Smooth muscle cell of the brain vasculature (primary cell): ENCODE measurements around the gene KIAA1958.
"Not testable (repeated sequence)": the region's sequence is repeated elsewhere in the genome, so short reads cannot be mapped to it uniquely, and the experiment has no call there.

Experiments used
- DNase-seq: peaks from one replicate; pipeline ENCODE4 v3.0.0-alpha.2; 2012; ENCODE audit warnings: low read depth, low spot score

The KIAA1958 gene

GRCh38 chr9:112489039-112489546 is 2.5 kb downstream of the KIAA1958 start:
- no peak for DNase-seq

GRCh38 chr9:112489876-112490666 is 3.4 kb downstream of the KIAA1958 start:
- no peak for DNase-seq

- DNase-seq = no peak
Measured at GRCh38 chr9:112493393-112494137, 6.9 kb downstream of the KIAA1958 start.

GRCh38 chr9:112494153-112494552 is 7.5 kb downstream of the KIAA1958 start:
- no peak for DNase-seq

- no peak for DNase-seq
Measured at GRCh38 chr9:112495614-112496013, 9.0 kb downstream of the KIAA1958 start.

- DNase-seq = no peak
Measured at GRCh38 chr9:112496074-112496722, 9.6 kb downstream of the KIAA1958 start.

- no peak for DNase-seq
Measured at GRCh38 chr9:112500842-112501241, 14.2 kb downstream of the KIAA1958 start.

GRCh38 chr9:112501287-112501686 is 14.7 kb downstream of the KIAA1958 start:
- DNase-seq = no peak

GRCh38 chr9:112502175-112502946 is 15.7 kb downstream of the KIAA1958 start:
- DNase-seq = no peak

GRCh38 chr9:112503170-112503569 is 16.5 kb downstream of the KIAA1958 start:
- no peak for DNase-seq

- DNase-seq = no peak
Measured at GRCh38 chr9:112505086-112505485, 18.5 kb downstream of the KIAA1958 start.

- no peak for DNase-seq
Measured at GRCh38 chr9:112505607-112506006, 19.0 kb downstream of the KIAA1958 start.

- DNase-seq = no peak
Measured at GRCh38 chr9:112506571-112506970, 19.9 kb downstream of the KIAA1958 start.

GRCh38 chr9:112507001-112507680 is 20.5 kb downstream of the KIAA1958 start:
- DNase-seq = no peak

- DNase-seq = no peak
Measured at GRCh38 chr9:112508377-112508776, 21.8 kb downstream of the KIAA1958 start.

GRCh38 chr9:112512377-112512776 is 25.8 kb downstream of the KIAA1958 start:
- not testable (repeated sequence) for DNase-seq

GRCh38 chr9:112516769-112517168 is 30.1 kb downstream of the KIAA1958 start:
- no peak for DNase-seq

GRCh38 chr9:112520069-112520468 is 33.4 kb downstream of the KIAA1958 start:
- no peak for DNase-seq

- DNase-seq = no peak
Measured at GRCh38 chr9:112520656-112521055, 34.0 kb downstream of the KIAA1958 start.

GRCh38 chr9:112526973-112527372 is 40.3 kb downstream of the KIAA1958 start:
- no peak for DNase-seq

GRCh38 chr9:112527959-112528358 is 41.3 kb downstream of the KIAA1958 start:
- DNase-seq = no peak
